HuH-7.5 (cell line): ENCODE results near the gene KCNJ16.

Experiments
- DNase-seq: peaks from one replicate; pipeline ENCODE4 v3.0.0; 2011; ENCODE audit warnings: low spot score

Gene KCNJ16

DNA sequence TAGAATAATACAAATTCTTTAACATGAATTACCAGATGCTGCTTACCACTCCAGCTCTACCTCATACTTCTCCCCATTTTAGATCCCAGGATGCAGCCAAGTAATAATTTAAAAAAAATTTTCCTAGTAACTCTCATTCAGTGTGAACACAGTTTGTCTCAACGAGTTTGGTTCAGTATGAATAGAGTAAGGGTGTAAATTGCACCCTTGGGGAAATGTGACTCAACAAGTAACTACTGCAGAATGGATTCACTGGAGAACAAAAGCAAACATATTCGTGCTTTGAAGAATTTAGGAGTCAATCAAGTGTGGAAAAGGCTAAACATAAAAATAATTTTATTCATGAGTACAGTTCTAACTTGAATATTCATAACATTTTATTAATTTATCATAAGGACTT, 23.0 kb downstream of the KCNJ16 start:
- no peak for DNase-seq

GRCh38 chr17:70099294-70099693, 24.3 kb downstream of the KCNJ16 start:
- DNase-seq, result no peak

- DNase-seq, result no peak
Observed at GRCh38 chr17:70099884-70100283, 24.9 kb downstream of the KCNJ16 start.

DNA sequence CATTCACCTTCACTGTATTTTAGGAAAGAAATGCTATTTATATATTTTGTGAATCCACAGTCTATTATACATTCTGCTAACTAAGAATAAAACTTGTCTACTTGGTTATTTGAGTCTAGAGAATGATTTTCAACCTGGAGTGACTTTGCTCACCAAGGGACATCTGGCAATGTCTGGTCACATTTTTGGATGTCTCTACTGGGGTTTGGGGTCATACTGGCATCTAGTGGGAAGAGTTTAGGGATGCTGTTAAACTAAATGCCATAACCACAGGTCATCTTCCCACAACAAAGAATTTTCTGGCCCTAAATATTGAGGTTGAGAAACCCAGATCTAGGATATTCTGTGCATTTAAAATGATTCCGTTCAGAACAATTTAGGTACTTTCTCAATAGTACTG, 26.0 kb downstream of the KCNJ16 start:
- DNase-seq, result no peak

DNA sequence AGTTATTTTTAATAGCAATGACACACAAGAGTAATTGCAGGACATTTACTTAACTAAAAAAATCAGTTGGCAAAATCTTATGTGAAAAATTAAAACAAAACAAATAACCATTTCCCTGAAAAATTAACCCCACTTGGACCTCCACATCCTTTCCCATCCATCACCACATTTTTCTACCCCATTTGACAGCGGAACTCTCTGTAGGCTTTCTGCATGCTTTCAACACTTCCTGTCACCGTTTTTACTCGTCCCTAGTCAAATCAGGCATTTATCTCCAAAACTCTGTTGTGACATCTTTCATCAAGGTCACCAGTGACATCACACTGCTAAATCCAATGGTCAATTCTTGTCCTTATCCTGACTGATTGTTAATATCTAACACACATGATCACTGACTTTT, 27.5 kb downstream of the KCNJ16 start:
- no peak for DNase-seq

GRCh38 chr17:70104791-70105523, 29.9 kb downstream of the KCNJ16 start:
- DNase-seq, result no peak

DNA sequence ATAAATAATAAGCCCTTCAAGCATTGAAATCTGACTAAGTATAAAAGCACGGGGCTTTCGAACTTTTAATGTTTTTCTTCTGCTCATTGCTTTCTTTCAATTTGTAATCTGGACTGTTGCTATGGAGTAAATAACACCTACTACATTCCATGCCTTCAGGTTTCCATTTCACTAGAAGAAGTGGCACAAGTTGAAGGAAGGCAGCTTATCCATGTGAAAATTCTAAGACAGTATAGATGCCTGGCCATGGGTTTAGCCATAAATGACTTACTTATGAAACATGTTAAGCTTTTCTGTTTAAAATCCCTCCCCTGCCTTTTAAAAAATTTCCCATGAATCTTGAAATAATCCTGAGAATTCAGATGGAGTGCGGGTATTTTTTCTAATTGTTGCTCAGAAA, 30.6 kb downstream of the KCNJ16 start:
- no peak for DNase-seq

DNA sequence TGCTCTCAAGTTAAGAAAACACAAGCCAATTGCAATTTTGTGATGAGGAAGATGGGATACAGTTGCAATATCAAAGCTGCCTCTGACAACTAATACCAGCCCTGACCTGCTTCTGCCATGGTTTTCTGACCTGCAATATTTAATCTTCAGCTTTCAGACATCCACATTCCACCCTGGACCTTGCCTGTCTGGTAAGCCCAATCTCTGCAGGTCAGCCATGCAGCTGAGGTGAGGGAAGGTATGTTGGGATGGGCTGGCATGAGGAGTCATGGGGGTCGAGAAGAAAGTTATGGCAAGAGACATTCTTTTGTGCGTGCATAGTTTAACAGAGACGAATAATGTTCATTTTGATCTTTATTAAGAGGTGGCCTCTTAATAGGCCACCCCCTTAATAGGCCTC, 31.5 kb downstream of the KCNJ16 start:
- no peak for DNase-seq

DNA sequence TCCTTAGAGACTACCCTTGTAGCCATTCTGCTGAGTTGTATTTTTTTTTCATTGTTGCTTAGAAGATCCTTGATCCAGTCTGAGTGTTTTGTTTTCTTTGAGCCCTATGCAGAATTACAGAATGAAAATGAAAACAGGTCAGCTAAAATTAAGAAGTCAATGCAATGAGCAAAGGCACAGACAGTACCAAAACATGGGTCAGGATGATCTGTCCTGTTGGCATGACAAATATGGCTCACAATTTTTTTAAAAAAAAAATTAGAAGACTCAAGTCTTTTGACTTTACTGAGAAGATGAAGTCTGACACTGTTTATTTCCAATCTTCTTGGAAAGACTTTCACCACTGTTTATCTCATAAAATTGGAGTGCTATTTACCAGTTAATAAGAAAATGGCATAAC, 32.4 kb downstream of the KCNJ16 start:
- no peak for DNase-seq

DNA sequence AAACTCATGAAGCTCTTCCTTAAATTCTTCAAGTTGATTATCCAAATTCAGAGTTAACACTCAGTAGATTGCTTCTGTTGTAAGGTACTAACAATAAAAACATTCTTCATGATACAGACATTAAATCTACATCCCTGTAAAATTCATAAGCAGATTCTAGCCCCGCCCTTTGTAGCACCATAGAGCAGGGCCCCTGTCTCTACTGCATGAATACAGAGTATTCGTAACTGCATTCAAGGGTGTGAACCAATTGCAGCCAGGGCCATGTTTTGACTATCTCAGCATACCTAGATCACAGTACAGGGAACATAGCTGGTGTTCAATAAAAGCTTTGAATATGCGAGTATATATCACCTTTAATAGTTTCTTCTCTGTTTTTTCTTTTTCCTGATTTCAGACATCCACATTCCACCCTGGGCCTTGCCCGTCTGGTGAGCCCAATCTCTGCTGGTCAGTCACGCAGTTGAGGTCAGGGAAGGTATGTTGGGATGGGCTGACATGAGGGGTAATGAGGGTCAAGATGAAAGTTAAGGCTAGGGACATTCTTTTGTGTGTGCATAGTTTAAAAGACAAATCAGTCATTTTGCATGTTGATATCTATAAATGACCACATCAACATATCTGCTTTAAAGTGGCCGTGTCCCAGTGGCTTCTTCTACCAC, 33.0 kb downstream of the KCNJ16 start:
- DNase-seq, result no peak

- DNase-seq, result no peak
Observed at GRCh38 chr17:70109497-70109896, 34.5 kb downstream of the KCNJ16 start.

DNA sequence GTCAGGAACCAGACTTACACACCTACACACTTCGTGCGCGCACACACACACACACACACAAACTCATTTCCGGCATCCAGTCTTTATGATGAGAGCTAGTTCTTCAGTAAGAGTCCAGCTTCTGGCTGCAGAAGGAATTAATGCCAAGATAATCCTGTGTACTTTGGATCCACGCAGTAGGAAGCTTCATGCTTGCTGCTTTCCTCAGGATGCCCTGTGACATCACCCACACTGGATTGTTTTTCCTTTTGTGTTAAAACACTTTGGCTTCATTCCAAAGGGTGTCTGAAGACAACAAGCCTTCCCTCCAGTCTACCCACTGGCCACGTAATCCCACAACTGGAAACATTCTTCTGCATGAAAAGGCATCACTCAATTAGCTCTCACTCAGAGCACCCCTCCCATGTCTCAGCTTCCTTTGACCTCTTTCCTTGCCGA, 35.4 kb downstream of the KCNJ16 start:
- DNase-seq, result no peak

DNA sequence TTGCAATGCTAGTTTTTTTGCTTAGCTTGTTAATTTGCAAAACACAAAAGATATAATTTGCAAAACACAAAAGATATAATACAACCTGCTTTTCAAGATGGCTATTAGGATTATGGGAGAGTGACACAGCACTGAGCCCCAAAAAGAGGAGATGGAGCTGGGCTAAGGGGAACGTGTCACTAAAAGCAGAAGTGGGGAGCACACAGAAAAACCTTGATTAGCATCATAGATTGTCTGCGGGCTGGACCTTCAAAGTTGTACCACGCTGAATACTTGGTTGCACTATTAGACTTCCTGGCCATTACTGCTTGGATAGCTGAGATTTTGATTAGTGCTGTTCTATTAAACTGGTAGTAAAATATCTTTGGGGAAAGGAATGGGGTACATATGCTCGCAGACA, 36.2 kb downstream of the KCNJ16 start:
- DNase-seq, result no peak

DNA sequence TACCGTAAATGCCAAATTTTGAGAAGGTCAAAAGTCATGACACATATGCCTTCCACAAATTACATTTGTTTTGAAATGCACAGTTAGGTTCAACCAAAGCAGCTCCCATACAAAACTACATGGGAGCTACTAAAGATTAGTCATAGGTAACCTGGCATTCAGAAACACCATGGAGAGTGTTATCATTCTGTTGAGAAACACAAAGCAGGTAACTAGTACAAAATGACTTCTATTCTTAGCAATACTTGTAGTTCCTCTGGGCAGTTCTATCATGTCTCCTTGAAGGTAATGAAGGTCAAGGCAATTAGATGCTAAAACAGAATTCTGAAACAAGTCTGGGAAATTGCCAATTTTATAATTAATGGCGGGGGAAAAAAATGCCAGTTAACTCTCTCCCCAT, 39.4 kb downstream of the KCNJ16 start:
- no peak for DNase-seq

DNA sequence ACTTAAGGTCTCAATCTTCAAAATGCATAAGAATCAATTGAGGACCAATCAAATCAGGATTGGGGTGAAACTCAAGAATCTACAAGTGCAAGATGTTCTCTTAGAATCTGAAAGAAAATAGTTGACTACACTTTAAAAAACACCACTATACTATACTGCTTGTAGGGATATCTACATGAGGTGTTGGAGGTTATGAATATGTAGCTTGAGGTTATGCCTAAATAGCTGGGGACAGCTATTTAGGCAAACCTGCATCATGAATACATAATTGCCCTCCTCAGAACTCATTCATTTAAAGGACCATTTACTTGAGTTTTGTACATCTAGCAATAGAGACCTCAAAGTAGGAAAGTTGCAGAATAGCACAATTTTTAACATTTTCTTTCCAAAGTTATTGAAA, 40.1 kb downstream of the KCNJ16 start:
- DNase-seq, result no peak

GRCh38 chr17:70116919-70117318, 41.9 kb downstream of the KCNJ16 start:
- DNase-seq, result no peak

DNA sequence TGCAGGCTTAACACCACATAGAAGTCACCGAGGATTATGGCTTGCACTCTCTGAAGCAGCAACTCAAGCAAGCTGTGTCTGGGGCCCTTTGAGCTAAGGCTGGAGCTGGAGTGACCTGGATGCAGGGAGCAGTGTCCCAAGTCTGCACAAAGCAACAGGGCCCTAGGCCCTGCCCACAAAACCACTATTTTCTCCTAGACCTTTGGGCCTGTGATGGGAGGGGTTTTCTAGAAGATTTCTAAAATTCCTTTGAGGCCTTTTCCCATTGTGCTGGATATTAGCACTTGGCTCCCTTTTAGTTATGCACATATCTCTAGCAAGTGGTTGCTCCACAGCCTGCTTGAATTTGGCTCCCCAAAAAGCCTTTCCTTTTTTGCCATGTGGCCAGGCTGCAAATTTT, 44.5 kb downstream of the KCNJ16 start:
- no peak for DNase-seq

- DNase-seq, result no peak
Observed at GRCh38 chr17:70119983-70120382, 45.0 kb downstream of the KCNJ16 start.

DNA sequence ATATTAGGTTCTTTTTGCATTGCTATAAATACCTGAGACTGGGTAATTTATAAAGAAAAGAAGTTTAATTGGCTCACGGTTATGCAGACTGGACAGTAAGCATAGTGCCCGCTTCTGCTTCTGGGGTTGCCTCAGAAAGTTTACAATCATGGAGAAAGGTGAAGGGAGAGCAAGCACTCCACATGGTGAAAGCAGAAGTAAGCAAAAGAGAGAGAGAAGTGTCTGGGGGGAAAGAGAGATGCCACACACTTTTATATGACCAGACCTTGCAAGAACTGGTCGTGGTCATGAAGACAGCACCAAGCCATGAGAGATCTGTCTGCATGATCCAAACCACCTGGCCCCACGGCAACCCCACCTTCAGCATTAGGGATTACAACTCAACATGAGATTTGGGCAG, 45.4 kb downstream of the KCNJ16 start:
- no peak for DNase-seq

- no peak for DNase-seq
Observed at GRCh38 chr17:70121126-70121525, 46.1 kb downstream of the KCNJ16 start.

DNA sequence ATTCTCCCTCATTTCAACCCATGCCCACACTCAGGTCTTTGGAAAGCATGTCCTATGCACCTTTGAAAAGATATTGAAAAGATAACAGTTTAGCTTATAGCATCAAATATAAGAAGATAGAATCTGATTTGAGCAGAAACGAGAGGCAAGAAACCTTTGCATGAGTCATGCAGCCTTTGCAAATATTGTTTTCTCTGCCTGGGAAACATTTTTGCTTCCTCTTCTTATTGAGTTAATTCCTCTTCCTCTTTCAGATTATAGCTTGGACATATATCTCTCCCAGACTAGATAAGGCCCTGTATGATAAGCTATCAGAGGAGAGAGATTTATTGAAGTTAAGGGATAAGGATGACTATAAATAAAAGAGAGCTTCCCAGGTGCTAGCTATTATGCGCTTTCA, 48.2 kb downstream of the KCNJ16 start:
- DNase-seq, result no peak

DNA sequence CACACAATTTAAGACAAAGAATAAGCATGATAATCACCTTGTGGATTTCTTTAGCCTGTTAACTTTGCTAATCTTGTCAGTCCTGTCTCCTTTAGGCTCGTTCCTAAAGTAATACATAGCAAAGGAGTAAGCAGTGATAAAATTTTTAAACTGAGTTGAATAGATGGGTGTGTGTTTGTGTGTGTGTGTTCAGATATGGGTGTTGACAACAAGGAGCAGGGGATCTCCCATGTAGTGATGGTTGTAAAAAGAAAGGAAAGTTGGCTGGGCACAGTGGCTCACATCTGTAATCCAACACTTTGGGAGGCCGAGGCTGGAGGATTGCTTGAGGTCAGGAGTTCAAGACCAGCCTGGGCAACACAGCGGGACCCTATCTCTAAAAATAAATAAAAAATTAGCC, 49.7 kb downstream of the KCNJ16 start:
- DNase-seq, result no peak

- no peak for DNase-seq
Observed at GRCh38 chr17:70127221-70127873, 52.3 kb downstream of the KCNJ16 start.
